NB4 (cell line): ENCODE results near the gene H6PD.

ENCODE experiments used
- CTCF ChIP-seq: IDR thresholded peaks from one replicate; pipeline ENCODE4 v1.5.1; 2012; ENCODE audit warnings: low read depth, low read length
- MAX ChIP-seq: IDR thresholded peaks from 2 replicates; pipeline ENCODE4 v1.6.1; 2011; ENCODE audit warnings: low read depth, low read length
- MYC ChIP-seq: IDR thresholded peaks from 2 replicates; pipeline ENCODE4 v1.6.1; 2011; ENCODE audit warnings: low read depth, low read length
- POLR2A ChIP-seq: IDR thresholded peaks from 2 replicates; pipeline ENCODE4 v1.6.1; 2011; ENCODE audit warnings: mild to moderate bottlenecking; ENCODE audit not compliant: insufficient read length; ENCODE audit errors: extremely low read depth

GRCh38 chr1:9235096-9235459 lies 504 bp downstream of the H6PD start:
- TF ChIP-seq POLR2A (no peak), CTCF (no peak), MYC (no peak), MAX (no peak)
